GM12892 (cell line): ENCODE measurements around the gene NDUFAF4.

Source experiments
- DNase-seq: peaks from one replicate; pipeline ENCODE4 v3.0.0; 2011; ENCODE audit not compliant: insufficient read length
- FAIRE-seq: peaks from 2 replicates; lab custom pipeline; 2011; peaks lifted over from hg19 to GRCh38; lab: Jason Lieb, UNC
- POLR2A ChIP-seq: IDR thresholded peaks from 2 replicates; pipeline ENCODE4 v1.6.1; 2011; ENCODE audit warnings: low read depth, low read length, control low read depth
- POLR2AphosphoS5 ChIP-seq: IDR thresholded peaks from 2 replicates; pipeline ENCODE4 v1.6.1; 2011; ENCODE audit warnings: low read depth, low read length, control low read depth
- TAF1 ChIP-seq: IDR thresholded peaks from 2 replicates; pipeline ENCODE4 v1.6.1; 2011; ENCODE audit warnings: low read depth, mild to moderate bottlenecking, control low read depth, low read length, borderline replicate concordance

The NDUFAF4 gene

DNA sequence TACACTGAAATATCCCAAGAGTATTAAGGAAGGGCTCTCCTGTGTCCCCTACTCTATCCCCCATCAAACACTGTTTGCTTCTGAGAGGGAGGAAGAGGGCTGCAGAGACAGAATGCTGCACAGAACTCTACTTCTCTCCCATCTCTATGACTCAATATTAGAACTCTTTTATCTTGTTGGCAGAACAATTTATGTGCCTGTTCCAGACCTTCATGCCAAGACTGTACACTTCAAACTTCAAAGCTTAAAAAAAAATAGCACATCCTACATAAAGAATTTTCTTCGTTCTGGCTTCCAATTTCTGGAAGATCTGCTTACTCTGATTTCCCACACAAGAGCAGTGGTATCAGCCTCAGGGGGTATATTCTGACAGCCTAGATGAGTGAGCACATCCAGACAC, 40.8 kb downstream of the NDUFAF4 start:
- DNase-seq (no peak), FAIRE-seq (no peak)
- TF ChIP-seq POLR2A (no peak), POLR2AphosphoS5 (no peak), TAF1 (no peak)

DNA sequence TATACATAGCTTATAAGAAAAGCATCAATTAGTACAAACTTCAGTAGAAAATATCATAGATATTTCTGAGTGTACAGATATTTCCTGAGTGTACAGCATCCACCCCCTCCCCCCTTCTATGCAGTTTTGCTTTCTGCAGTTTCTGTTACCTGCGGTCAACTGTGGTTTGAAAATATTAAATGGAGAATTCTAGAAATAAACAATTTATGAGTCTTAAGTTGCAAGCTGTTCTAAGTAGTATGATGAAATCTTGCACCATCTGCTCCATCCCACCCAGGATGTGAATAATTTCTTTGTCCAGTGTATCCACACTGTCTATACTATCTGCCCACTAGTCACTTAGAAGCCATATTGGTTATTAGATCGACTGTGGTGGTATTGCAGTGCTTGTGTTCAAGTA, 44.6 kb downstream of the NDUFAF4 start:
- no peak for TF ChIP-seq POLR2A
- TF ChIP-seq POLR2AphosphoS5: no peak
- TF ChIP-seq TAF1: no peak
- FAIRE-seq (no peak), DNase-seq (no peak)

DNA sequence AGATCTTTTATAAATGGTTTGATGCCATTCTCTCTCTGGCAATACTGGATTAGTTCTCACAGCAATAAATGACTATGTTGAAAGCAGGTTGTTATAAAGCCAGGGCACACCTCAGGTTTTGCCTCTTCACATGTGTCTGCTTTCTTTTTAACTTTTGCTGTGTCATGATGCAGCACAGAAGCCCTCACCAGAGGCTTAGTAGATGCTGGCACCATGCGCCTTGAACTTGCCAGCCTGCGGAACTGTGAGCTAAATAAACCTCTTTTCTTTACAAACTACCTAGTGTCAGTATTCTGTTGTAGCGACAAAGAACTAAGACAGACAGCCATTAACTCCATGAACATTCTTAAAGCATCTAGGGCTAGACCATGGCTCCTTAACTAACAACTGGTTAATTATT, 45.1 kb downstream of the NDUFAF4 start:
- no peak for DNase-seq
- no peak for FAIRE-seq
- TF ChIP-seq TAF1 (no peak), POLR2A (no peak), POLR2AphosphoS5 (no peak)

DNA sequence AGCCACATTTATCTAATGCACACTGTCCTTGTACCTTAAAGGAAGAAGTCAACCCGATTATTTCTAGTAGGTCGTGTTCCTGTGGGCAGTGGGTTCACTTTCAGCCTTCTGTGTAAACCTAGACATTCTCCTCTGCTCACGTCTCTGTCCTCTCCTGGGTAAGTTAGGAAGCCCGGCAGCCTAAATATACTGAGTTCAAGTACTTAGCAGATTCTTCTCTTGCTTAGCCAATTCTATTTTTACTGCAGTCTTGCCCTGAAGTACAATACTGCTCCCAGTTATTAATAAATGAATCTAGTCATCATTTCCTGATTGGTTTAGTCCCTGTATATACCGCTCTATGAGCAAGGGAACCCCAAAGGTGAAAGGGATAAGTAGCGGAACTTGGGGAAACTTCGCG, 45.8 kb downstream of the NDUFAF4 start:
- no peak for TF ChIP-seq POLR2A
- no peak for TF ChIP-seq TAF1
- no peak for TF ChIP-seq POLR2AphosphoS5
- FAIRE-seq (no peak), DNase-seq (no peak)

DNA sequence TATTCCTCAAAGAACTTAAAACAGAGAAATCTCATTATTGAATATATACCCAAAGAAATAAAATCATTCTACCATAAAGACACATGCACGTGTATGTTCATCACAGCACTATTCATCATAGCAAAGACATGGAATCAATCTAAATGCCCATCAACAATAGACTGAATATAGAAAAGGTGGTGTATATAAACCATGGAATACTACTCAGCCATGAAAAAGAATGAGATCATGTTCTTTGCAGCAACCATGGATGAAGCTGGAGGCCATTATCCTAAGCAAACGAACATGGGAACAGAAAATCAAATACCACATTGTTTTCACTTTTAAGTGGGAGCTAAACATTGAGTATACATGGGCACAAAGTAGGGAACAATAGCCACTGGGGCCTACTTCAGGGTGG, 48.1 kb downstream of the NDUFAF4 start:
- no peak for DNase-seq
- no peak for FAIRE-seq
- TF ChIP-seq POLR2A (no peak), POLR2AphosphoS5 (no peak), TAF1 (no peak)

DNA sequence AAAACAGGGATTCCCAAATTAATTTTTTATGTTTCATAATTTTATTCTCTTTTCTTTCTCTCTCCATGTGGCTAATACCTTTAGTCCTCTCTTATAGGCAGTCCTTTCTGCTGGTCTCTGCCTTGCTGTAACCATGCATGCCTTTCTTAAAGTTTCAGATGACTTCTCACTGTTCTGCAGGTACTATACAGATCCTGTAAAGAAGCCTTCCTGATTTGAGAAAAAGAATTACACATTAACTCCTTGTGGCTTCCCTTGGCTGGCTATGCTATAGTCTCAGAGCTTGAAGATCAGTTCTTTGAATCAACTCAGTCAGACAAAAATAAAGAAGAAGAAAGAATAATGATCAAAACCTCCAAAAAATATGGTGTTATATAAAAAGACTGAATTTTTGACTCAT, 53.2 kb downstream of the NDUFAF4 start:
- TF ChIP-seq POLR2AphosphoS5 (no peak), POLR2A (no peak), TAF1 (no peak)
- no peak for FAIRE-seq

DNA sequence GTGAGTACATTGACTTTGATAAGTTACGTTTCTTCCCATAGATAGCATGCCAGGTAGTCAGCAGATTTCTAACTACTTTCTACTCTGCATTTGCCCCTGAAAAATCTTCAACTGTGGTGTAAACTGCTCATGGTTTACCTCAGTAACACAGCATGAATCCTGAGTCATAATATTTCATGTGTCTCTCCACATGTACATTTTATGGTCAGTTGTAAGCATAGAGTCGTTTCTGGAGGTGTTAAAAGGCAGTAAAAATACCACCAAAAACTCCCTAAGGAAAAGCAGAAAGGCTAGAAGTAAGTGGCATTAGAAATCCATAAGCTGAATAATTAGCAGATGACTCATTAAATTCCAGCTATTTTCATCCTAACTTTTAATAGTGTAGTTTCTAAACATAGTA, 56.3 kb downstream of the NDUFAF4 start:
- TF ChIP-seq TAF1 (no peak), POLR2AphosphoS5 (no peak), POLR2A (no peak)
- FAIRE-seq (no peak), DNase-seq (no peak)

More for the DNA sequence above, 53.2 kb downstream of the NDUFAF4 start:
- DNase-seq: no peak
